ENCODE results near the gene LYPD8.

LYPD8 gene

DNA sequence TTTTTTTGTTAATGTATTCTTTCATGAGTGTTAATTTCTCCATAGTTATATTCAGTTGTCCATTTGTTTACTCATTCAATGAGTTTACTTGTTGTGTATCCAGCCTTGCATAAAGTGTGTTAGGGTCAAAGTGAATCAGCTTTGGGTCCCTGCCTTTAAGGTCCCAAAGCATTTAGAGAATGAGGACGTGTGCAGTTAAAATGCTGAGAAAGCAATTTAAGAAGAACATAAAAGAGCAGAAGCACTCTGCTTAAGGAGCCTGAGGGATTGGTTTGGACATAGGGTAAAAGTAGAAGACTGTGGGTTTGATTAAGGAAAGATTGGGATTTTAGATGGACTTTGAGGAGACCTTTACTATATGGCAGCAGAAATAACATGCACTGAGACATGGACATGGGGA lies 56.5 kb downstream of the LYPD8 start:
- no peak for DNase-seq (ENCODE audit: low read depth, low spot score)

DNA sequence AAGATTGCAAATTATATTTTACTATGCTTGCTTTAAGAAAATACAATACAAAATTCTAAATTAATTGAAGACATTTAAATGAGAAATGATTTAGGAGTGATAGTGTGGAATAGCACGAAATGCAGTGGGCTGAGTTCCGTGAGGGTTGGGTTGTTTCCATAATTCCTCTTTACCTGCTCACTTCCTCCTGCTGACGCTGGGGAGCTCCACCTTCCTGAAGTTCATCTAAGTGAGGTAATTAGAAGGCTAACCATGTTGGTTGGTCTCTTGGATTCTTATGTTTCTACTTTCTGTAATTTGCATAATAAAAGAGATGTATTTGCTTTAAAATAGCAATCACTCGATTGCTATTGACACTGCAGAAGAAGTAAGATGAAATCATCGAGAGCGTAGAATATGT lies 57.7 kb downstream of the LYPD8 start:
- no peak for DNase-seq (ENCODE audit: low read depth, low spot score)

DNA sequence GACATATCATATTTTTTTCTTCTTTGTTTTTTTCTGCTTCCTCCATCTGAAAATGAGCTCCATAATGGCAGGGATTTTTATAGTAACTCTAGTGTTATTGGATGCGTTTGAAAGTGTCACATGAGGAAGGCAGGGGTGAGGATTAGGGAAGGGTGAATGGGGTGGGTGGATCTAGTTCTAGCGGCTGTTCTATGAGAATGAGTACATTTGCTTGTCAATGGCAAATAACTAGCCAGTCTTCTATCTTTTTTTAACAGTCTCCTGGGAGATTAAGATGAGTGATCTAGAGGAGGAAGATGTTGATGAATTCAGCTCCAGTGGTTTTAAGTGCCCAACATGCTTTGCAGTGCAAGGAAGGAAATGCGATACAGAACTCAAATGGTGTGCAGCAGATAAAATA lies 58.8 kb downstream of the LYPD8 start:
- no peak for DNase-seq (ENCODE audit: low read depth, low spot score)

DNA sequence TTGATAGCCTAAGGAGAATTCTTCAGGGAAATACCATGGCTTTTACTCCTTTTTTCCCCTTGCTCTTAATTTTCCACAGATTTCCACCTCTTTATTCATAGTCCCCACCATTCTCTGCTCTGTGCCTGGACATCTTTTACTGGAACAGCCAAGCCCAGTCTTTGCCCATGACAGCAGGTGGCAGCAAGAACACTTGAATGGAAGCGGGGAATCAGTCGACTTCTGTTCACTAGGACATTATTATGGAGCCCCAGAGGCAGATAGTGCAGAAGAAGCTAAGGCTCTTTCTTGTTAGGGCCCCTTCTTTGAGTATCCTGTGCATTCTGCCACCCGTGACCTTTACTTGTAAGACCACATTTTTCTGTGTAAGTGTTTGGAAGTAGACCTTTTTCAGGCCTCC lies 59.3 kb downstream of the LYPD8 start:
- no peak for DNase-seq (ENCODE audit: low read depth, low spot score)

DNA sequence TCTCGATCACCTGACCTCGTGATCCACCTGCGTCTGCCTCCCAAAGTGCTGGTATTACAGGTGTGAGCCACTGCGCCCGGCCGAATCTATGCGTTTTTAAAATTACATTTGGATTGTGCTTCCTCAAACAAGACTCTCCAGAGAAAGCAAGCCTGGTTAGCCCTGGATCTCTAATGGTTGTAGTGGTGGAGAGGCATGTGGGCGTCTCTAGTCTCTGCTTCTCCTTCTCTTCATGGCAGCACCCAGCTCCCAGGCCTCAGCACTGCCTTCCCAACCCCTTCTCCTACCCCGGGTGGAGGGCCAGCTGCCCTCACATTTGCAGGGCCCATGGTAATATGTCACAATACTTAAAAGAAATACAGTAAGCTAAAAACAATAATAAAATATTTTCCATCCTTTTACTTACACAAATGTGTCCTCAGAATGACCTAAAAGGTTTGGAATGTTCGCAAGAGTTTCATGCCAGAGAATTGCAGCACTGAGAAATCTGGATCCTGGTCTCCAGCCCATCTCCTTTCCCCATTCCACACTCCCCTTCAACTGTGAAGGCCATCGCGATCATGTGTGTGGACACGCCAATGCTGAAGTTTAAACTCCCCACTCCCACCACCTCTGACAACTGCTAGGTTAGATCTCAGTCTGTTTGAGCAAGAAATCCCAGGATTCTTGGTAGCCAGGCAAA lies 60.0 kb downstream of the LYPD8 start:
- no peak for DNase-seq (ENCODE audit: low read depth, low spot score)

DNA sequence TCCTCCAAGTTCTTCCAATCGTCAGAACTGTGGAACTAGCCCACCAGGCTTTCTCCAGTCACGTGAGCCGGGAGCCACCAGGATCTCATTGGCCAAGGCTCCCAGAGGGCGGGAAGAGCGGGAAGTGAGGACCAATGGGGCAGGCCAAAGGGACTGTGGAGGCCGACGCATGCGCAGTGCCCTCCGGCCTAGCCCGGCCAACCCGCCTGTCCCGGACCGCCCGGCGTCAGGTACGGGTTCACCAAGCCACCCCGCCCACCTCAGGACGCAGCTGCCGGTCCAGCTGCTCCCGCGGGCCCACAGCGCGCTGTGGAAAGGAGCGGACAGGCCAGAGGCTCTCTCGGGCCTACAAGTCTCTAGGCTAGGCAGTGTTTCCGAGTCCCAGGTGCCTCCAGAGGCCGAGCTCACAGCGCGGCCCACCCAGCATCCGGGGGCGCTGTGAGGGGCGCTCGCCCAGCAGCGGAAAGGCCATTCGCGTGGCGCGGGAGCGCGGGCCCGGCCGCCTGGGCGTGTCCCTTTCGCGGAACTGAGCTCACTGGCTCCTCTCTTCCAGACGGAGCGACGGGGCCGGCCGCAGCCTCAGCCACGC lies 63.9 kb downstream of the LYPD8 start:
- DNase-seq (ENCODE audit: low read depth, low spot score) = no peak
